Fibroblast of skin of right biceps (primary cell): ENCODE measurements around the gene FHOD3.
A peak's percentile ranks its signal among the peaks of the same experiment; 100 is the strongest.

Source experiments
- DNase-seq: peaks from one replicate; pipeline ENCODE4 v3.0.0-alpha.2; 2013

The FHOD3 gene

DNA sequence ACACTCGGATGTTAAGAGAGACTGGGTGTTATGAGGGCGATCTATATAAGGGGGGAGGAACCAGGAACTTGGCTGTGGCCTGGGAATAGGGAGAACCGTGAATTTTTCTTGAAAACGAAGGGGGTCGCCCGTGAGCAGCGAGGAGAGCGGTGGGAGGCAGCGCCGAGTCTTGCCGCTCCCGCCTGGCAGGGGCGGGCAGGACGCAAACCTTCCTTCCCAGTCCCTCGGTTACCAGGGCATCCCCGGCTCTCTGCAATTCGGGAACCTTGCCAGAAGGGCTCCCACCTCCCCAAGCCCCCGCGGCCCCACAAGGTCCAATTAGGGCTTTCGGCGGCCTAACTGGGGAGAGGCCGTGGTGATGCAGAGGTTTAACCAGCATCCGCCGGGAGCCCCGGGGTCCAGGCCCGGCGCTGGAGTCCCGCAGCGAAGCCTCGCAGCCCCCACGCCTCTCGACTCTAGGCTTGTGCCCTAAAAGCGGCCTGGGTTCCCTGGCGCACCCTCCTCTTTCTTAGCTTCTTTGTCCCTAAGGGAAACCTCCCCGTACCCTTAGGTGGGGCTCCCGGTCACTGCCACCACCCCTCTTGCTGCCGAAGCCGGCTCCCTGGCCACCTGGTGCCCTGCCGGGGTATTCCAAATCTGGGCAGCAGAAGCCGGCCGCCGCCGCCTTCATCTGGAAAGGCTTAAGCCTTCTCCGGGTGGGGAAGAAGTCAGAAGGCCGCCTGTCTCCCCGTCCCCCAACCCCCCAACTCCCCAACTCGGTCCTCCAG lies 680 bp upstream of the FHOD3 start:
- DNase-seq, result peak; percentile 82

- no peak for DNase-seq
These were observed 721 bp downstream of the FHOD3 start for GRCh38 chr18:36298126-36298741.

GRCh38 chr18:36299015-36299414 lies 1.5 kb downstream of the FHOD3 start:
- no peak for DNase-seq

DNA sequence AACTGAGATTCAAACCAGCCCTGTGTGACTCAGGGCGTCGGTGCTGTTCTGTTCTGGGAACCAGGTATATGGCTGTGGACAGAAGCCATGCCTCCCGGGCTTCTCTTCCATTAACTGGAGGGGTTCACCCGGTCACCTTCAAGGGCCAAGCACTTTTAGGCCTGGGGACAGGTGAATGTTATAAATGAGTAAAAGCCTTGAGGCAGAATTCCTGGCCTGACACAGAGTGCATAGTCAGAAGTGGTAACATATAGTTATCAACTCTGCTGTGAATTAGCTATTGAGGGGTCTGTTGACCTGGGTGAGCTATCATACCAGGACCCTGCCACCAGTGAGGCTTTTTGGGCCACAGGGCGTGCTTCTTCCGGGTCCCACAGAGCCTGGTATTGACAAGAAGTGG lies 2.7 kb downstream of the FHOD3 start:
- no peak for DNase-seq

GRCh38 chr18:36301884-36302283 lies 4.4 kb downstream of the FHOD3 start:
- DNase-seq, result no peak

DNA sequence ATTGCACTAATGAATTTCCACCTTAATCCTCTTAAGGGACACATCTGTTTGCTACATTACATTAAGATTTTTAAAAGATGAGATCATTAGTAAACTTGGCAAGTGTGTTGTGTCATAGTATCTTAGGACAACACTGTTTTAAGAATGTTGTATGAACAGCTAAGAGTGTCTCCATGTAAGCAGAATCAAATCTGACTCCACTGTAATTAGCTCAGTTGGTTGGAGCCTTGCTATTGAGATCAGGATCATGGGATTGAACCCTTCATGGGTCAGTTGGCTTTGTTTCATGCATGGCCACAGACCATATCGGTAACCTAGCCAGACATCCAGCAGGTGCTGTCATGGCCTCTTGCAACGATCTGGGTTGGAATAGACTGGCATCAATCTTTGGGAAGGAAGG lies 5.2 kb downstream of the FHOD3 start:
- peak; percentile 35 for DNase-seq

DNA sequence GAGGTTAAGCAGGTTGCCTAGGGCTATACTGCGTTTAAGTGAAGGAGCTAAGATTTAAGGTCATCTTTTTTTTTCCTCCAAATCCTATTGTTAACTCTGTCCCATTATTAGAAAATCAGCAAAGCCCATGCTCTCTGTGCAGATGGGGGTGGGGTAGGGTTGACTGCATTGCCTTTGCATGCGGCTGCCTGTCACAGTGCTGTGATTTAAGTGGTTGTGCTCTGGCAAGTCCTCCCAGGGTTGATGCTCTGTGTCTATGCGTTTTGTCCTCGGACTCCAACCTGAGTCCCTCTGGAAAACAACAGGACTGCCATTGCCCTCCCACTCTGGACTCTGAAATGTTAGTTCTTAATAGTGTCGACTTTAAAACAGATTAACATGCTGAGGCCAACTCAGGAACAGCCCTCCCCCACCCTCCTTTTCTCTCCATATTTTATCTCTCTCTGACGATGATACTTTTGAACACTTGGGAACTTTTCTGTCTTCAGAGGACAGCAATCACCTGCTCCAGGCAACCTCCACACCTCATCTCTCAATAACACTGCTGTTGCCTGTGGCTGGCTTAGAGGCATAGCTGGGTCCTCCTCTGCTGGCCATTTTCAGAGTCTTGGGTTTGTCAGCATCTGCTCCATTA lies 5.8 kb downstream of the FHOD3 start:
- no peak for DNase-seq

DNA sequence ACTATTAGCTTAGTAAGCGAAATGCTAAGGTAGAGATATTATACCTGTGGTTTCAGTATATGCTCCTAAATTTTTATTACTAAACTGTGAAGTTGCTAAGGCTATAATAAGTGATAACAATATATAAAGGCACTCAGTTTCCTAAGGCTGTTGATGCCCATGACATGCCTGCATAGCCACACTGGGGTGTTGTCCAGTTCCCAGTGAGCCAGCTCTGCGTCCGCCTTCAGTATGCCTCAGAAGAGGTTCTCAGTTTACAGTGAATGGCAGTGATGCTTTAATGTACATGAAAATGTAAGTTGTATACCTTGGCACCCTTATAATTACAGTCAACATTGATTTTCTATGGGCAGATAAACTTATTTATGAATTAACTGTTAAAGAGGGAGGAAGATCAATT lies 7.2 kb downstream of the FHOD3 start:
- no peak for DNase-seq

GRCh38 chr18:36305375-36305774 lies 7.9 kb downstream of the FHOD3 start:
- DNase-seq, result no peak

GRCh38 chr18:36307513-36307912 lies 10.0 kb downstream of the FHOD3 start:
- DNase-seq, result no peak

GRCh38 chr18:36308711-36309435 lies 11.4 kb downstream of the FHOD3 start:
- DNase-seq, result no peak

- peak; percentile 99 for DNase-seq
These were observed 12.2 kb downstream of the FHOD3 start for GRCh38 chr18:36309436-36310391.

- no peak for DNase-seq
These were observed 13.6 kb downstream of the FHOD3 start for GRCh38 chr18:36311026-36311570.

GRCh38 chr18:36312806-36313395 lies 15.4 kb downstream of the FHOD3 start:
- DNase-seq, result peak; percentile 50

DNA sequence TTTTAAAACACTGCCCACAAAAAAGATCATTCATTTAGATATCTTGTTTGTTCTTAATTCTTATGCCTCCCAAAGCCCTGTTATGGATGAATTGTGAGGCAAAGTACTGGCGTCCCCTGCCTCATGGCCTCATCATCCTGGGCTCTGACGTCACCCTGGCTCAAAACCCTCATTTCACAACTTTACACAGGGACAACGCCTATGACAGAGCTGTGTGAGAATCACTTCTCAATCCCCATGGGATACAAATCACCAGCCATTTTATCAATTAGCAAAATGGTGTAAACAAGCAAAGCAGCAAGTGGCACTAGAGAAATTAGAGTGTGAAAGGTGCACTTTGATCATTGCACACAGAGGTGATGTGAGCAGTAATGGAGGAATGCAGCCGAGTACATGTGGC lies 16.6 kb downstream of the FHOD3 start:
- DNase-seq, result peak; percentile 60

DNA sequence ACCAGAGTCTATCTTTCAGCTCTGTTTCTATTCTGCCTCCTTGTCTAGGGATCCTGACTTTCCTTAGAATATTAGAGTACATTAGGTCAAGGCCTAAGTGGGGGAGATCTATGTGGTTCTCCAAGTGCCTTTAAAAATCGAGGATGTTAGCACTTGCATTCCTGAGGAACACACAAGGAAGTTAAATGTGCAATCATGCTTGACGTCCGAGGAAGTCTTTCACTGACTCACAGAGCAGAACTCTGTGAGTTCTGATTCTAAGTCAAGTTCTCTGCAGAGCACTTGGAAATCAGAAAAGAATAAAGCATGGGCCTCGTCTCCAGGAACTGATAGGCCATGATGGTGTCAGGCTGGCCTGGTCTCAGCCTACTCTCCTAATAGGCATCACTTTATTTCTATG lies 17.2 kb downstream of the FHOD3 start:
- DNase-seq, result peak; percentile 92

DNA sequence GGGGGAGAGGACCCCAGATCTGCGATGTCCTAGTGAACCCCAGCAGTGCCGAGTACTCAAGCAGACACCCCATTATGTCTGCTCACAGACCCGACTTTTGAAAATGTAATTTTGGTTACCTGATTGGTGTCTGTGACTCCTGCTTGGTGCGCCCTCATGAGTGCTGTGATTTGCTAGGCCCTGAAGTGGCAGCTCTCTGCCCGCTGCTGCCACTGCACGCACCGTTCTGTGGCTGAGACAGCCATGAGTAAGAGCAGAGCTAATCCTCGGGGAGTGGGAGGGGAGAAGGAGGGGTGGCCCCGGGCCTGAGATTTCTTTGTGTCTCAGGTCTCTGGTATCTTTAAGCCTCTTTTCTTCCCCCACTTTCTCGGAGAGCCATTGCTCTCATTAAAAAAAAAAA lies 18.2 kb downstream of the FHOD3 start:
- DNase-seq, result peak; percentile 86

- DNase-seq, result no peak
These were observed 18.7 kb downstream of the FHOD3 start for GRCh38 chr18:36316246-36316645.

DNA sequence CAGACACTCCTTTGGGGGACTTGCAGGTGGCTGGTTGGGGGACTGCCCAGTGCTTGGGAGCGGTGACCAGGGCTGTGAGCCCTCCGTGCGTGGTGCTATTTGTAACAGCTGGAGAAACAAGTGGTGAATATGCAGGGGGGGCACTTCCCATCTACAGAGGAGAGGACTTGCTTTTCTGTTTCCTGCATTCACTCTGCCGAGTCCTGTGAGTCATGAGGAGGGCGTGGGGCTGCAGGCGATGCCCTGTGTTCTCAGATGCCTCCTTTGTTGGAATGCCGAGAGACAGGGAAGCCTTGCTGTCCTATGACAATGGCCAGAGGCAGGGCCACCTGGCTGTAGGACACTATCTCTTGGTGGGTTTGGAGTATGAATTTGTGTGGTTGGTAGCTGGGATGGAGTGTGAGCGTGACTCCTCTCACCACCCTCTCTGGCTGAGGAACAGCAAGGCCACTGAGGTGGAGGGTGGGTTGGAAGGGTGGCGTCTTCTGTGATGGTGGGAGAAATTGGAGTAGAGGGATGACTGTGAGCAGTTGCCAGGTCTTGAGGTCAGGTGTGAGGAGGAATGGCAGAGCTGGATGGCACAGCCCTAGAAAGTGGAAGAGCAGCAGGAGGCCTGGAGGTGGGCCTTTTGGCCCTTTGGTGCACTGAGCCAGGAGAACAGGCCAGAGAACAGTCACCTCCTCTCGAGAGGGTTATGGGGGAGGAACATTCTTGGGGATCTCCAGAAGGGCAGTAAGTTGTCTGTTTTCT lies 24.3 kb downstream of the FHOD3 start:
- DNase-seq, result peak; percentile 33

DNA sequence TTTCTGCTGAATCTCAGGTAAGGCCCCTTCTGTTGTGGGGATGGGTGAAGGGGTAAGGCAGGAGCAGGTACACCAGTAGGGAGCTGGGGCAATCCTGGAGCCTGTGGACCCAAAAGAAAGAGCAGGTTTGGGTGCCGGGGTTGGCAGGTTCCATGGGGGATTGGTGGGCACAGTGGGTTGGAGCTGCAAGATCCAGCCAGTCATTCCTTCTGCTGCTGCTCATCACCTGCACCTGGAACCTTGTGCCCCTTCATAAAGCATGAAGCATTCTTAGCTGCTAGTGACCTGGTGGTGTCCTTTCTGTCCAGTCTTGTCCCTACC lies 24.9 kb downstream of the FHOD3 start:
- DNase-seq, result no peak

DNA sequence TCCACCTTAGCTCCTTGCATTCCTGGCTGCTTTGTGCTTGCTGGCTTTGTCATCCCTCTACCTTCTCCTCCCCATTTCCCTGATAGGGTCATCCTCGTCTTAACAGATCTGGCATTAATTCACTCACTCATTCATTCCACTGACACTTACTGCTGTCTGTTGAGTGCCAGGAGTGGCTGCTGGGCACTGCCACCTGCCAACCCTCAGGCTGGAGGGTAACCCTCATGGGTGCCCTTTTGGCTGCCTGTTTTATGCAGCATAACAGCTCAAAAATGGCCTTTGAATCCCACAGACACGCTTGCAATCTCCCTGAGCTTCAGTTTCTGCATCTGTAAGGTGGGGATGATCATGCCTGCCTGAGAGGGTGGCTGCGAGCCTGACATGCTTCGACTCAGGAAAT lies 25.2 kb downstream of the FHOD3 start:
- no peak for DNase-seq
